Measurements from ENCODE around the gene CD200R1L. TPM values are rescaled to one million over a fixed set of nuclear protein-coding genes. Genes with fewer than 3 reads are reported as not detected.

CD200R1L gene
- total RNA-seq, 1 donor from 2014 or later, result not detected

DNA sequence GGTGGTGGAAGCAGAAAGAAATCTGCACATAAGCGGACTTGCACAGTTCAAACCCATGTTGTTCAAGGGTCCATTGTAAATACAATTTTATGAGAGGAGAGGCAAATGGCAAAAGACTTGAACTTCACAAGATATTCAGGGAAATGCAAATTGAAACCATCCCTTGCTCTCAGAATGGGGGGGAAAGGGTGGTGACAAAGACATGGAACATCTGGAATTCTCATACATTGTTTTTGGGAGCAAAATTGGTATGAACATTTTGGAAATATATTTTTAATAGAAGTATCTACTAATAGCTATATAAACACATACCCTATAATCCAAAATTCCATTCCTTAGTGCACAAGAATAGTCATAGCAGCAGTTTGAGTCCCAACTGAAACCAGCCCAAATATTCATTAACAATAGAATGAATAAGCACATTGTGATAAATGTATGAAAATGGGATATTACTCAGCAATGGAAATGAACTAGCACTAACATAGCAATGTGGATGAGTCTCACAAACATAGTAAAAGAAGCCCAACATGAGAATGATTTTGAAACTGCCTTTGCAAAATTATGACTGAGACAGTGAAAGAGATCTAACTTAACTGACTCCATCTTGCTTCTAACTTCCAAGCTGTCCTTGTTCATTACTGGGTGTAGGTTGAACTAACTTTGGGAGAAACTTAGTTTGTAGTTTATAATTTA is 77.2 kb downstream of the CD200R1L start:
- no peak for ATAC-seq
- no peak for DNase-seq (ENCODE audit: low spot score)

DNA sequence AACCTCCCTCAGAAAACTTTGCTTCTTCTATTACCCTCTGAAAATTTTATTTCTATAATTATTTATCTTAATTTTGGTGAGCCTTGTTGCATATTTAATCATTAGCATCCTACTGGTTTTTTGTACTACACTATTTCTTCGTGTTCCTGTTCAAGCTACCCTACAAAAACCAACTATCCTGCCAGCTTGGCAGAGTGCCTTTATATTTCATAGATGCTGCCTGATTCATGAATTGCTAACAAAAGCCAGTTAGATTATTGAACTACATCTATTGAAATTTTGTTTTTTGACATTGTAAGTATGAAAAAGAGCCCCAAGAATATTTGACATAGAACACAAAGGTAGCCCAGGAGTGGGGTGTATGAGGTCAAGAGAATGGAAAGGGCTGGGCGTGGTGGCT is 78.9 kb downstream of the CD200R1L start:
- ATAC-seq, result no peak
- no peak for DNase-seq (ENCODE audit: low spot score)

GRCh38 chr3:112767177-112767576 is 79.5 kb downstream of the CD200R1L start:
- ATAC-seq (peak; percentile 18), DNase-seq (ENCODE audit: low spot score) (no peak)

Other genes with a start within 250 kb of the CD200R1L start
- gene CCDC80, start 205.7 kb downstream of the CD200R1L start, total RNA-seq, result 0.75 TPM
- gene CD200R1, start 128.2 kb upstream of the CD200R1L start, total RNA-seq, result 0.38 TPM
- 7.7 TPM for gene GTPBP8, start 144.1 kb upstream of the CD200R1L start, total RNA-seq